Non-pigmented ciliary epithelial cell (primary cell): ENCODE data around the gene ZDBF2.
"Not testable (repeated sequence)": the region's sequence is repeated elsewhere in the genome, so short reads cannot be mapped to it uniquely, and the experiment has no call there.

Experiments
- DNase-seq: peaks from one replicate; pipeline ENCODE4 v3.0.0-alpha.2; 2010; ENCODE audit warnings: low read depth

Gene ZDBF2

GRCh38 chr2:206323486-206323885 is 49.0 kb downstream of the ZDBF2 start:
- DNase-seq, result no peak

DNA sequence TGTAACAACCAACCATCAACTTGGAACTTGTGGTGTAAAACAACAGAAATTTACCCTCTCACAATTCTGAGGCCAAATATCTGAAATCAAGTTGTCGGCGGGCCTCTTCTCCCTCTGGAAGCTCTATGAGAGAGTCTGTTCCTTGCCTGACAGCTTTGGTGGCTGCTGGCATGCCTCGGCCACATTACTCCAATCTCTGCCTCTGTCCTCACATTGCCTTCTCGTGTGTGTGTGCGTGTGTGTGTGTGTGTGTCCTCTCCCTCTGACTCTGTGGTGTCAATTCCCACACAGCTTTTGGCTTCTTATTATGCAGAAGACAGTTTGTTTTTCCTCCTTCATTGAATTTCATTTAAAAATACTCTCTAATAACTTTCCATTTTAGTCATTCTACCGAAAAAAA is 50.4 kb downstream of the ZDBF2 start:
- no peak for DNase-seq

GRCh38 chr2:206328974-206329373 is 54.5 kb downstream of the ZDBF2 start:
- DNase-seq, result no peak

- no peak for DNase-seq
Observed at GRCh38 chr2:206336861-206337260, 62.4 kb downstream of the ZDBF2 start.

GRCh38 chr2:206337956-206338355 is 63.5 kb downstream of the ZDBF2 start:
- no peak for DNase-seq

GRCh38 chr2:206341396-206341795 is 66.9 kb downstream of the ZDBF2 start:
- DNase-seq, result no peak

DNA sequence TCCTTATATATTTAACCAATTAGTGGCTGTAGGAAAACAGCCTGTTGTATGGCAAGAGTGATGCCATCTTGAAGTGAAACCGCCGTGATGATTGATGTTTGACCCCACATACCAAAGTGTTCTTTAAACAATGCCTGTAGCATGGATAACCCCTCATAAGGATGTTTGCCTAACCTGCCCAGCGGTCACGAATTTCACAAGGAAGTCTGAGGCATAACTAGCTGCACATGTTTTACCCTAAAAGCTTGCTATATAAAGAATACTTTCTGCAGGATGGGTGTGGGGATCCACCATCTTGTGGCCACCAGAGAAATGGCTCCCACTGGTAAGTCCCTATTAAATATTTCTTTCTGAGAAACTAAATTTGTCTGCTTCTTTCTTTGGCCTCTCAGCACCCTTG is 68.7 kb downstream of the ZDBF2 start:
- DNase-seq, result no peak

- no peak for DNase-seq
Observed at GRCh38 chr2:206343816-206344215, 69.4 kb downstream of the ZDBF2 start.

DNA sequence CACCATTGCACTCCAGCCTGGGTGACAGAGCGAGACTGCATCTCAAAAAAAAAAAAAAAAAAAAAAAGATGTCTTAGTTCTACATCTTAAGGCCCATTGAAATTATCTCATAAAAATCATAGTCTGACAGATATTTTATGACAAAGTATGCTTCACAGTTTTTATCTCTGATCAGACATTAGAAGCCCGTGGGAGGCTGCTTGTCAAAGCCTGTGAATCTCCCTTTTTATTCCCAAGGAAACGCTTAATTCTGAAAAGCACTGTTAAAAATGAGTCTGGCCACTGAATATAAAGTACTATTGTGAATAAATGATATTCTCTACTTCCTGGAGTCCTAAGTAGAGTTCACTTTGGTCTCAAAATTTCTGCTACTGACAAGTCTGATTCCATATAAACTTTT is 71.1 kb downstream of the ZDBF2 start:
- no peak for DNase-seq

- no peak for DNase-seq
Observed at GRCh38 chr2:206349375-206349774, 74.9 kb downstream of the ZDBF2 start.

DNA sequence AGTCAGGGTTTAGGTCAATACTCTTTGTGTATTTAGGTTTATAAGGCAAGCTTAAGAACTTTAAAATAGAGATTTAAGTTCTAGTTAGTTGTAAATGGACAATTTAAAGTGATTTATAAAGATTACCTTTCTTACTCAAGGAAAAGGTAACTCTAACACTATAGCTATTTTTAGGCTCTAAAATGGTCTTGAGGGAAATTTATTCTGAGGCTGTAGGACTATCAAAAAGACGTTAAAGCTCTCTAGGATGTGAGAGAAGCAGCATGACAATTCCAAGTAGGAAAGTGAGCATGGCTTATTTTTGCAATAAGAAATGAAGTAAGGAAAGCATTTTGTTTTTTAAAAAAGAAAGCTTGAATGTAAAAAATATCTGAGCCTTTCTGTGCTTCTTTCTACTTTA is 78.1 kb downstream of the ZDBF2 start:
- DNase-seq, result no peak

- DNase-seq, result no peak
Observed at GRCh38 chr2:206353685-206354084, 79.2 kb downstream of the ZDBF2 start.

DNA sequence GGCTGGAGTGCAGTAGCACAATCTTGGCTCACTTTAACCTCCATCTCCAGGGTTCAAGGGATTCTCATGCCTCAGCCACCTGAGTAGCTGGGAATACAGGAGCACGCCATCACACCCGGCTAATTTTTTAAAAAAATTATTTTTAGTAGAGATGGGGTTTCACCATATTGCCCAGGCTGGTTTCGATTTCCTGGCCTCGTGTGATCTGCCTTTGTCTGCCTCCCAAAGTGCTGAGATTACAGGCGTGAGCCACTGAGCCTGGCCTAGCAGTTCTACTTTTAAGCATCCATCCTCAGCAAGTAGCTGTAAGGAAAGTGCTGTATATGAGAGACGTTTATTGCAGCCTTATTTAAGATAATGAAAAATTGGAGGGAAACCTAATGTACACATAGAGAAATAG is 79.7 kb downstream of the ZDBF2 start:
- DNase-seq, result no peak

- DNase-seq, result not testable (repeated sequence)
Observed at GRCh38 chr2:206356840-206357239, 82.4 kb downstream of the ZDBF2 start.

GRCh38 chr2:206360840-206361239 is 86.4 kb downstream of the ZDBF2 start:
- not testable (repeated sequence) for DNase-seq

DNA sequence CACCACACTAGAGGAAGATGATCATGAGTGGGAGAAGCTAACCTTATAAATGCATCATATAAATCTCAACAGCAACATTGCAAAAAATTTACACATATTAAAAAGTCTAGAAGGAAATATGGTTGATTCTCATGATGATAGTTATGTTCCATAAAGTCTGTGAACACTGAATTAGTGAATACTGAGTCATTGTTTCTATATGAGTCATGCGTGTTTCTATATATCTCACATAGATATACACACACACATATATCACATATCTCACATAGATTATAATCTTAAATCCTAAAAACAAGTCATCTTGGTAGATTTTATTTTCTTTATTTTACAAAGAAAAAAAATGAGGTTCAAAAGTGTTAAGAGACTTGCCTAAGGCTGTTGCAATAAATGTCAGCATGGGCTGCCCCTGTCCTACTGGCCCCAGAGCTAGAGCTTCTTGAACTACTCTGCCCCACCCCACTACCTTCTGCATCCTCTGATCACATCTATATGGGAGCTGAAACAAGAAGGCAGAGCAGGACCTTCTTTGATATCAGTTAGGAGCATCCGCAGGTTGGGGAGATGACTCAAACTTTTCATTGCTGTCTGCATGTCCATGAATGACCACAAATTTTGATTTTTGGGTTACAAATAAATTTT is 87.1 kb downstream of the ZDBF2 start:
- DNase-seq, result no peak
